Neural cell (in vitro differentiated cells): ENCODE data around the gene HNRNPK. TPM values are rescaled to one million over a fixed set of nuclear protein-coding genes. Genes with fewer than 3 reads are reported as not detected.

ENCODE experiments used
- H2AFZ ChIP-seq: fragments of 200-600, 300-800 bp; sonication (generic), shearing (Covaris generic); 2 replicates; pipeline ENCODE4 v1.6.0; 2014; ENCODE audit warnings: low read depth, mild to moderate bottlenecking, antibody characterized with exemption, low read length, moderate library complexity
- H3F3A ChIP-seq: fragments of 200-600 bp; shearing (Covaris generic); 2 replicates; pipeline ENCODE4 v1.6.1; 2016; ENCODE audit warnings: mild to moderate bottlenecking, moderate library complexity, mixed read lengths, antibody characterized with exemption, low read length; ENCODE audit not compliant: insufficient read depth, poor library complexity, severe bottlenecking
- H3K27ac ChIP-seq: fragments of 200-600, 300-800 bp; sonication (generic), shearing (Covaris generic); 2 replicates; pipeline ENCODE4 v1.5.1; 2014; ENCODE audit warnings: mild to moderate bottlenecking, low read length, moderate library complexity
- H3K27me3 ChIP-seq: fragments of 300-800, 200-600 bp; sonication (generic), shearing (Covaris generic); 2 replicates; pipeline ENCODE4 v1.6.0; 2014; ENCODE audit warnings: mild to moderate bottlenecking, low read depth, low read length, moderate library complexity; ENCODE audit not compliant: insufficient read depth
- H3K36me3 ChIP-seq: fragments of 300-800, 200-600 bp; sonication (generic), shearing (Covaris generic); 2 replicates; pipeline ENCODE4 v1.5.1; 2014; ENCODE audit warnings: mild to moderate bottlenecking, antibody characterized with exemption, low read length, moderate library complexity; ENCODE audit not compliant: insufficient read depth
- H3K4me2 ChIP-seq: fragments of 300-800, 200-600 bp; sonication (generic), shearing (Covaris generic); 2 replicates; pipeline ENCODE4 v1.6.0; 2014; ENCODE audit warnings: mild to moderate bottlenecking, low read length
- H3K4me3 ChIP-seq: fragments of 300-800, 200-600 bp; sonication (generic), shearing (Covaris generic); 2 replicates; pipeline ENCODE4 v1.5.1; 2014; ENCODE audit warnings: mild to moderate bottlenecking, low read length, moderate library complexity
- H3K79me2 ChIP-seq: fragments of 200-600 bp; shearing (Covaris generic); replicated peaks from 2 replicates; pipeline ENCODE4 v1.6.0; 2014; ENCODE audit warnings: mild to moderate bottlenecking, low read length, moderate library complexity; ENCODE audit not compliant: insufficient read depth
- H3K9ac ChIP-seq: fragments of 300-800, 200-600 bp; sonication (generic), shearing (Covaris generic); 2 replicates; pipeline ENCODE4 v1.6.1; 2016; ENCODE audit warnings: mild to moderate bottlenecking, low read length, mixed read lengths
- H3K9me2 ChIP-seq: fragments of 200-600 bp; shearing (Covaris generic); 2 replicates; pipeline ENCODE4 v1.6.1; 2016; ENCODE audit warnings: mild to moderate bottlenecking, low read length, mixed read lengths; ENCODE audit not compliant: insufficient read depth
- H3K9me3 ChIP-seq: fragments of 200-600, 300-800 bp; sonication (generic), shearing (Covaris generic); 2 replicates; pipeline ENCODE4 v1.6.1; 2016; ENCODE audit warnings: mild to moderate bottlenecking, mixed run types, low read length, moderate library complexity, mixed read lengths
- H4K20me1 ChIP-seq: fragments of 200-600 bp; shearing (Covaris generic); 2 replicates; pipeline ENCODE4 v1.6.1; 2016; ENCODE audit warnings: mild to moderate bottlenecking, mixed run types; ENCODE audit not compliant: insufficient read depth
- EP300 ChIP-seq: fragments of 450-650 bp; conservative IDR thresholded peaks from 2 replicates; pipeline ENCODE4 v1.6.1; 2014; ENCODE audit warnings: antibody characterized with exemption, mild to moderate bottlenecking, moderate library complexity; ENCODE audit not compliant: poor library complexity, severe bottlenecking
- EZH2 ChIP-seq: fragments of 200-600, 300-800 bp; shearing (Covaris generic), sonication (generic); IDR thresholded peaks from 2 replicates; pipeline ENCODE4 v1.6.1; 2014; ENCODE audit warnings: antibody characterized with exemption, low read length, borderline replicate concordance, mild to moderate bottlenecking; ENCODE audit not compliant: insufficient read depth, poor library complexity, severe bottlenecking
- MXI1 ChIP-seq: fragments of 450-650 bp; conservative IDR thresholded peaks from 2 replicates; pipeline ENCODE4 v1.6.1; 2014; ENCODE audit warnings: antibody characterized with exemption, mild to moderate bottlenecking; ENCODE audit not compliant: poor library complexity, severe bottlenecking
- POLR2AphosphoS5 ChIP-seq: IDR thresholded peaks from 2 replicates; pipeline ENCODE4 v1.6.1; 2012
- RAD21 ChIP-seq: fragments of 450-650 bp; conservative IDR thresholded peaks from 2 replicates; pipeline ENCODE4 v1.6.1; 2014; ENCODE audit warnings: antibody characterized with exemption, mild to moderate bottlenecking, moderate library complexity
- REST ChIP-seq: IDR thresholded peaks from 2 replicates; pipeline ENCODE4 v1.6.1; 2012; ENCODE audit warnings: borderline replicate concordance
- SMC3 ChIP-seq: fragments of 450-650 bp; conservative IDR thresholded peaks from 2 replicates; pipeline ENCODE4 v1.6.1; 2014; ENCODE audit warnings: antibody characterized with exemption, mild to moderate bottlenecking, moderate library complexity; ENCODE audit not compliant: poor library complexity
- TAF1 ChIP-seq: IDR thresholded peaks from 2 replicates; pipeline ENCODE4 v1.6.1; 2012; ENCODE audit warnings: low read depth
- polyA plus RNA-seq: library from polyadenylated mRNA; depleted of rRNA; stranded (reverse); fragments of >200 nt; gene quantifications from 2 replicates; pipeline ENCODE4 v1.2.3, GENCODE V29; 2014
- TF ChIP-seq, protein P1 (sequence below): fragments of 450-650 bp; IDR thresholded peaks from 2 replicates; pipeline ENCODE4 v1.5.1; 2014; ENCODE audit warnings: antibody characterized with exemption, mild to moderate bottlenecking, moderate library complexity; ENCODE audit not compliant: poor library complexity, severe bottlenecking

The HNRNPK gene
- polyA plus RNA-seq, 1 donor from 2014 or later: 1,061 TPM

DNA sequence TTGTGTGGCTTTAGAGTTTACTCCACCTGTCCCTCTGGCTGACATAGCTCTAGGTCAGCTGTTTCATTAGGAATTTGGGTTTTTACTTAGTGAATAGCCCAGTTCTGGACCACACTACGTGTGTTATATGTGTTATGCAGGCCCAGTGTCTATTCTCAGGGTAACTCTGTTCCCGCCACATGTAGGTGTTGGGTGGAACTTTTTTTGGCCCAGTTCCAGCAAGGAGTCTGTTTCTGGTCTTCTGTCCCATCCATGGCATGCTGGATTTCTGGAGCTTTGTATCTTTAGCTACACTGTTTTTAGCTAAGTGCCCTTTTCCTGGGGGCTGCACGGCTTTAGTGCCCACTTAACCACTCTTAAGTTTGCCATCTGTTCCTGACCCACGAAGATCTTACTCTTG lies 16.1 kb upstream of the HNRNPK start:
- Histone ChIP-seq H4K20me1 (no peaks in the 10 kb centered on the region), H3K79me2 (peaks cover 29% of the 10 kb centered on the region)

DNA sequence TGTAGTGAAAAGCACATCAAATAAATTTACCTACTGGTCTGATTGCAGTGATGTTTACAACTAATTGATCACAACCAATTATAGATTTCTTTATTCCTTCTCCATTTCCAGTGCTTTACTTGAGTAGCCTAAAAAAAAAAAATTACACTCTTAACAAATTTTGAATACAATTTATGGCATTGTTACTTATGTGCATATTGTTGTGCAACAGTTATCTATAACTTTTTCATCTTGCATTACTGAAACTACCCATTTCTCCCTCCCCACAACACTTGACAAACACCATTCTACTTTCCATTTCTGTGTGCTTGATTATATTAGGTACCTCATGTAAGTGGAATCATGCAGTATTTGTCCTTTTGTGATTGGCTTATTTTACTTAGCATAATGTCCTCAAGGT lies 12.9 kb upstream of the HNRNPK start:
- H2AFZ ChIP-seq: no peak overlapping the region
- H3K36me3 ChIP-seq: no peaks in the 10 kb centered on the region
- H3K27me3 ChIP-seq: no peaks in the 10 kb centered on the region
- no peaks in the 10 kb centered on the region for H3K9me2 ChIP-seq
- H3K4me3 ChIP-seq: no peak overlapping the region
- no peaks in the 10 kb centered on the region for H4K20me1 ChIP-seq
- no peaks in the 10 kb centered on the region for H3F3A ChIP-seq
- no peak overlapping the region for H3K9ac ChIP-seq
- H3K4me2 ChIP-seq: no peak overlapping the region
- H3K9me3 ChIP-seq: no peaks in the 10 kb centered on the region
- no peak overlapping the region for H3K27ac ChIP-seq
- H3K79me2 ChIP-seq: peaks cover 53% of the 10 kb centered on the region
- TF ChIP-seq TAF1: no peak
- TF ChIP-seq, protein P1, sequence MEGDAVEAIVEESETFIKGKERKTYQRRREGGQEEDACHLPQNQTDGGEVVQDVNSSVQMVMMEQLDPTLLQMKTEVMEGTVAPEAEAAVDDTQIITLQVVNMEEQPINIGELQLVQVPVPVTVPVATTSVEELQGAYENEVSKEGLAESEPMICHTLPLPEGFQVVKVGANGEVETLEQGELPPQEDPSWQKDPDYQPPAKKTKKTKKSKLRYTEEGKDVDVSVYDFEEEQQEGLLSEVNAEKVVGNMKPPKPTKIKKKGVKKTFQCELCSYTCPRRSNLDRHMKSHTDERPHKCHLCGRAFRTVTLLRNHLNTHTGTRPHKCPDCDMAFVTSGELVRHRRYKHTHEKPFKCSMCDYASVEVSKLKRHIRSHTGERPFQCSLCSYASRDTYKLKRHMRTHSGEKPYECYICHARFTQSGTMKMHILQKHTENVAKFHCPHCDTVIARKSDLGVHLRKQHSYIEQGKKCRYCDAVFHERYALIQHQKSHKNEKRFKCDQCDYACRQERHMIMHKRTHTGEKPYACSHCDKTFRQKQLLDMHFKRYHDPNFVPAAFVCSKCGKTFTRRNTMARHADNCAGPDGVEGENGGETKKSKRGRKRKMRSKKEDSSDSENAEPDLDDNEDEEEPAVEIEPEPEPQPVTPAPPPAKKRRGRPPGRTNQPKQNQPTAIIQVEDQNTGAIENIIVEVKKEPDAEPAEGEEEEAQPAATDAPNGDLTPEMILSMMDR: no peak
- TF ChIP-seq SMC3: no peak
- TF ChIP-seq MXI1: no peak
- no peak for TF ChIP-seq RAD21
- no peak for TF ChIP-seq EZH2
- no peak for TF ChIP-seq REST
- TF ChIP-seq POLR2AphosphoS5: no peak

More for the DNA sequence above, 16.1 kb upstream of the HNRNPK start:
- Histone ChIP-seq H3K9me3 (no peaks in the 10 kb centered on the region), H3K27ac (no peak overlapping the region), H3K9me2 (no peaks in the 10 kb centered on the region), H3K4me2 (no peak overlapping the region), H3K4me3 (no peak overlapping the region), H3F3A (no peaks in the 10 kb centered on the region), H3K27me3 (no peaks in the 10 kb centered on the region), H3K9ac (no peak overlapping the region), H3K36me3 (no peaks in the 10 kb centered on the region), H2AFZ (no peak overlapping the region)
- TF ChIP-seq EZH2: no peak
- no peak for TF ChIP-seq EP300
- TF ChIP-seq, protein P1: no peak
- TF ChIP-seq POLR2AphosphoS5: no peak
- no peak for TF ChIP-seq SMC3
- no peak for TF ChIP-seq REST
- no peak for TF ChIP-seq MXI1
- no peak for TF ChIP-seq TAF1
- TF ChIP-seq RAD21: no peak
